Measurements from ENCODE around the gene ACTRT2. TPM values are rescaled to one million over a fixed set of nuclear protein-coding genes. Genes with fewer than 3 reads are reported as not detected.

Gene ACTRT2
- polyA plus RNA-seq, 1 experiment = not detected

- Histone ChIP-seq H3K27me3 (ENCODE audit: control insufficient read depth, insufficient read depth, low read length) (no peaks in the 10 kb centered on the region), H3K4me3 (ENCODE audit: low read depth, low read length) (no peak overlapping the region), H3K36me3 (ENCODE audit: control insufficient read depth, insufficient read depth, low read length) (no peaks in the 10 kb centered on the region)
- no peak for DNase-seq (ENCODE audit: low read depth)
- POLR2A ChIA-PET = no interaction called here
- TF ChIP-seq CTCF (IDR thresholded peaks at IDR 0.05; ENCODE audit: insufficient read depth, low read depth, low read length) = no peak
- CTCF ChIA-PET = no interaction called here
Measured at GRCh38 chr1:3032371-3033039, 11.2 kb downstream of the ACTRT2 start.

GRCh38 chr1:3033040-3033789 is 11.9 kb downstream of the ACTRT2 start:
- CTCF ChIA-PET = no interaction called here
- POLR2A ChIA-PET = no interaction called here
- TF ChIP-seq CTCF (IDR thresholded peaks at IDR 0.05; ENCODE audit: insufficient read depth, low read depth, low read length) = no peak
- Histone ChIP-seq H3K4me3 (ENCODE audit: low read depth, low read length) (no peak overlapping the region), H3K27me3 (ENCODE audit: control insufficient read depth, insufficient read depth, low read length) (no peaks in the 10 kb centered on the region), H3K36me3 (ENCODE audit: control insufficient read depth, insufficient read depth, low read length) (no peaks in the 10 kb centered on the region)
- no peak for DNase-seq (ENCODE audit: low read depth)

- Histone ChIP-seq H3K27me3 (ENCODE audit: control insufficient read depth, insufficient read depth, low read length) (no peaks in the 10 kb centered on the region), H3K4me3 (ENCODE audit: low read depth, low read length) (no peak overlapping the region), H3K36me3 (ENCODE audit: control insufficient read depth, insufficient read depth, low read length) (no peaks in the 10 kb centered on the region)
- ChIA-PET CTCF (no interaction called here), POLR2A (no interaction called here)
- no peak for DNase-seq (ENCODE audit: low read depth)
- TF ChIP-seq CTCF (IDR thresholded peaks at IDR 0.05; ENCODE audit: insufficient read depth, low read depth, low read length) = no peak
Measured at GRCh38 chr1:3033790-3034090, 12.5 kb downstream of the ACTRT2 start.

GRCh38 chr1:3034162-3034561 is 12.9 kb downstream of the ACTRT2 start:
- no peaks in the 10 kb centered on the region for H3K36me3 ChIP-seq (ENCODE audit: control insufficient read depth, insufficient read depth, low read length)
- ChIA-PET CTCF (no interaction called here), POLR2A (no interaction called here)
- no peak for DNase-seq (ENCODE audit: low read depth)
- H3K4me3 ChIP-seq (ENCODE audit: low read depth, low read length) = no peak overlapping the region
- H3K27me3 ChIP-seq (ENCODE audit: control insufficient read depth, insufficient read depth, low read length) = no peaks in the 10 kb centered on the region
- TF ChIP-seq CTCF (IDR thresholded peaks at IDR 0.05; ENCODE audit: insufficient read depth, low read depth, low read length) = no peak

- Histone ChIP-seq H3K27me3 (ENCODE audit: control insufficient read depth, insufficient read depth, low read length) (no peaks in the 10 kb centered on the region), H3K36me3 (ENCODE audit: control insufficient read depth, insufficient read depth, low read length) (no peaks in the 10 kb centered on the region), H3K4me3 (ENCODE audit: low read depth, low read length) (no peak overlapping the region)
- ChIA-PET POLR2A (no interaction called here), CTCF (interaction anchor here (0.7 kb wide), 1 partner anchor 172 kb away, joined by 3 read pairs; no protein-coding TSS in a partner anchor)
- no peak for DNase-seq (ENCODE audit: low read depth)
- TF ChIP-seq CTCF (IDR thresholded peaks at IDR 0.05; ENCODE audit: insufficient read depth, low read depth, low read length) = no peak
Measured at GRCh38 chr1:3034728-3035562, 13.7 kb downstream of the ACTRT2 start.

All from BJ (cell line).